ENCODE measurements around the gene TMEM42.

GRCh38 chr3:44842376-44842775 is 19.3 kb upstream of the TMEM42 start:
- TF ChIP-seq POLR2A (IDR thresholded peaks at IDR 0.05), result no peak
- TF ChIP-seq, protein P1, sequence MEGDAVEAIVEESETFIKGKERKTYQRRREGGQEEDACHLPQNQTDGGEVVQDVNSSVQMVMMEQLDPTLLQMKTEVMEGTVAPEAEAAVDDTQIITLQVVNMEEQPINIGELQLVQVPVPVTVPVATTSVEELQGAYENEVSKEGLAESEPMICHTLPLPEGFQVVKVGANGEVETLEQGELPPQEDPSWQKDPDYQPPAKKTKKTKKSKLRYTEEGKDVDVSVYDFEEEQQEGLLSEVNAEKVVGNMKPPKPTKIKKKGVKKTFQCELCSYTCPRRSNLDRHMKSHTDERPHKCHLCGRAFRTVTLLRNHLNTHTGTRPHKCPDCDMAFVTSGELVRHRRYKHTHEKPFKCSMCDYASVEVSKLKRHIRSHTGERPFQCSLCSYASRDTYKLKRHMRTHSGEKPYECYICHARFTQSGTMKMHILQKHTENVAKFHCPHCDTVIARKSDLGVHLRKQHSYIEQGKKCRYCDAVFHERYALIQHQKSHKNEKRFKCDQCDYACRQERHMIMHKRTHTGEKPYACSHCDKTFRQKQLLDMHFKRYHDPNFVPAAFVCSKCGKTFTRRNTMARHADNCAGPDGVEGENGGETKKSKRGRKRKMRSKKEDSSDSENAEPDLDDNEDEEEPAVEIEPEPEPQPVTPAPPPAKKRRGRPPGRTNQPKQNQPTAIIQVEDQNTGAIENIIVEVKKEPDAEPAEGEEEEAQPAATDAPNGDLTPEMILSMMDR (IDR thresholded peaks at IDR 0.05), result no peak

Measured in esophagus squamous epithelium (tissue), 4 donors.